ENCODE data around the gene UTP11. TPM values are rescaled to one million over a fixed set of nuclear protein-coding genes. Genes with fewer than 3 reads are reported as not detected.

UTP11 gene
- total and polyA plus RNA-seq, 9 donors = 17.4 to 38.5 (median 29.7) TPM

DNA sequence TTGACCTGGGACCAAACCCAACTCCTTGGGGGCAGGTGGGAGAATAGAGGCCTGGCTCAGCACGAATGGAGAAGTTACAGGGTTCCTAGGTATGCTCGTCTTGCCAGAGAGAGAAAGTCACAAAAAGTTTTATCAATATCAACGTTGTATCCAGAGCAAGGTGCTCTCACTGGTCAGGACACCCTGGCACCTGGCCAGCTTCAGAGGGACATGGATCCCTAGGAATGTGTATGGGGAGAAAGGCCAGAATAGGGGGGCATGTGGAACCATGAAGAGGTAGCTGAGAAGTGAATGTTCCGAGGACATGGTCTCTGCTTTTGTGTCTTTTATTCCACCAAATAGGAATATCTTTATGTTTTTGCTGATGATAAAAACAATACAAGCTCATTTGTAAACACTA lies 43.4 kb downstream of the UTP11 start:
- Histone ChIP-seq H3K4me3 (no peak overlapping the region), H3K9me3 (no peaks in the 10 kb centered on the region), H3K27ac (no peak overlapping the region), H3K4me1 (ENCODE audit: insufficient read depth) (no peaks in the 10 kb centered on the region), H3K27me3 (no peaks in the 10 kb centered on the region), H3K36me3 (no peaks in the 10 kb centered on the region)
- intact Hi-C loops (cut with DNase I) = no loop called here
- TF ChIP-seq, protein P1, sequence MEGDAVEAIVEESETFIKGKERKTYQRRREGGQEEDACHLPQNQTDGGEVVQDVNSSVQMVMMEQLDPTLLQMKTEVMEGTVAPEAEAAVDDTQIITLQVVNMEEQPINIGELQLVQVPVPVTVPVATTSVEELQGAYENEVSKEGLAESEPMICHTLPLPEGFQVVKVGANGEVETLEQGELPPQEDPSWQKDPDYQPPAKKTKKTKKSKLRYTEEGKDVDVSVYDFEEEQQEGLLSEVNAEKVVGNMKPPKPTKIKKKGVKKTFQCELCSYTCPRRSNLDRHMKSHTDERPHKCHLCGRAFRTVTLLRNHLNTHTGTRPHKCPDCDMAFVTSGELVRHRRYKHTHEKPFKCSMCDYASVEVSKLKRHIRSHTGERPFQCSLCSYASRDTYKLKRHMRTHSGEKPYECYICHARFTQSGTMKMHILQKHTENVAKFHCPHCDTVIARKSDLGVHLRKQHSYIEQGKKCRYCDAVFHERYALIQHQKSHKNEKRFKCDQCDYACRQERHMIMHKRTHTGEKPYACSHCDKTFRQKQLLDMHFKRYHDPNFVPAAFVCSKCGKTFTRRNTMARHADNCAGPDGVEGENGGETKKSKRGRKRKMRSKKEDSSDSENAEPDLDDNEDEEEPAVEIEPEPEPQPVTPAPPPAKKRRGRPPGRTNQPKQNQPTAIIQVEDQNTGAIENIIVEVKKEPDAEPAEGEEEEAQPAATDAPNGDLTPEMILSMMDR (IDR thresholded peaks at IDR 0.05) = no peak
- TF ChIP-seq EP300 (IDR thresholded peaks at IDR 0.05) (no peak), POLR2A (IDR thresholded peaks at IDR 0.05) (no peak)
- DNase-seq = no peak
- 59 to 78% (median 66%) methylated on average over 4 of the region's 4 CpGs for WGBS, 3 donors

DNA sequence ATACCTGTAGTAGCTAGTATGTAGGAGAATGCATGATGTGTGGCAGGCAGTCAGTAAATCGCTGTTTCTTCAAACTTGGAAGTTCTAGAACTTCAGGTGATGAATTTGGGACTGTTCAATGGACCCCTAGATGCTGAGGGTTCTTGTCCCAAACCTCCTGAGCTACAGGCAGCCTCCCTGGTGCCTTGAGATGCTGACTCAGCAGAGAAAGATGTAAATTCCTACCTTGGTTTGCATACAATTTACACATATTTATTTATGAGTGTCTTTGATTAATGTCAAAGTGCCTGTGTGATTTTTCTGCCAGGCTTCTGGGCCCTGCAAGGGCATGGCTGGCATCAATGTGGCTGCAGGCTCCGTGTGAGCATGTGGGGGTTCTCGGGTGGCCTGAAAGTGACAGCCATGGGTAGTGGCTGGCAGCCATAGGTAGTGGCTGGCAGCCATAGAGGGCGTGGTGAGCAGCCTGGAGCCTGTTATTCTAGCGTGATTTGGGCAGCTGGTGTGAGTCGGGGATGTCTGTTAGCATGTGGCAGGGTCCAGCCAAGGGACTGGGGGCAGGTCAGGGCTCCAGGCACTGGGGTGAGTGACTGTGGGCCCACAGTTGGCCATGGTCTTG lies 47.2 kb downstream of the UTP11 start:
- TF ChIP-seq POLR2A (IDR thresholded peaks at IDR 0.05) = no peak
- WGBS, 3 donors = 75 to 82% (median 78%) methylated on average over 6 of the region's 6 CpGs

DNA sequence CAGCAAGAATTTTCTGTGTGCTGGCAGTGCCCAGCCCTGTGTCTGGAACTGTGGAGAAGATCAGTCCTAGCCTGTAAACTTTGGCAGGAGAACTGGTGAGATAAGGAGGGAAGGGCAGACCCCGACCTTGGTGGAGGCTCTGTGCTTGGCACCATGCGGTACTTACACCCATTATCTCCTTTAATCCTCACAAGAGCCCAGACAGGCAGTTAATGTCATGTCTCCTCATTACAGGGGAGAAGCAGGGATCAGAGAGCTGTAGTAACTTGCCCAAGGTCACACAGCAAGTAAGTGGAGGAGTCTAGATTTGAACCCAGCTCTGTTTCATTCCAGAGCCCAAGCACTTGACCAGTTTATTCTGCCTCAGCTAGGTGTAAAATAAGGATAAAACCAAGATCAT lies 48.0 kb downstream of the UTP11 start:
- TF ChIP-seq, protein P1 (IDR thresholded peaks at IDR 0.05) = no peak
- TF ChIP-seq EP300 (IDR thresholded peaks at IDR 0.05) = no peak
- TF ChIP-seq POLR2A (IDR thresholded peaks at IDR 0.05) = no peak
- no peak for DNase-seq
- WGBS, 3 donors = 47 to 63% (median 57%) methylated on average over 2 of the region's 2 CpGs
- Histone ChIP-seq H3K27me3 (no peaks in the 10 kb centered on the region), H3K9me3 (no peaks in the 10 kb centered on the region), H3K36me3 (no peaks in the 10 kb centered on the region), H3K27ac (no peak overlapping the region), H3K4me1 (ENCODE audit: insufficient read depth) (no peaks in the 10 kb centered on the region), H3K4me3 (no peak overlapping the region)
- intact Hi-C loops (cut with DNase I) = no loop called here

More for the DNA sequence above, 47.2 kb downstream of the UTP11 start:
- no peaks in the 10 kb centered on the region for H3K36me3 ChIP-seq
- no peak for DNase-seq
- no peak overlapping the region for H3K27ac ChIP-seq
- H3K27me3 ChIP-seq = no peaks in the 10 kb centered on the region
- no peaks in the 10 kb centered on the region for H3K9me3 ChIP-seq
- no peaks in the 10 kb centered on the region for H3K4me1 ChIP-seq (ENCODE audit: insufficient read depth)
- H3K4me3 ChIP-seq = no peak overlapping the region
- intact Hi-C loops (cut with DNase I) = no loop called here

DNA sequence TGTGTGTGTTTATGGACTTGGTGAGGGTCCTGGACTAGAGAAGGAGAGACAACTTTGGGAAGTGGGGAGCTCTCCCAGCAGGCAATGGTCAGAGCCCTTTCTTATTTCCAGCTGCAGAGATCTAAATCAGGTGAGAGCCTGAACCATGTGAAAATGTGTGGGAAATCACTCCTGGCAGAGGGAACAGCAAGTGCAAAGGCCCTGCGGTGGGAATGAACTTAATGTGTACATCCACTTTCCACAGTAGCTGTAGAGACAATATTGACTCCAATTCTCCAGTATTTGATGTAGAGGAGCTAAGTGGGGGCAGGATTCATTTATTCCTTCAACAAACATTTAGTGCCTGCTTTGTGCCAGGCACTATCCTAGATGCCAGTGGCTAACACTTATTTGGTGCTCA lies 48.8 kb downstream of the UTP11 start:
- intact Hi-C loops (cut with DNase I) = no loop called here
- WGBS, 3 donors = 93 to 100% (median 96%) methylated on average over 1 of the region's 1 CpG
- H3K36me3 ChIP-seq = no peaks in the 10 kb centered on the region
- H3K27ac ChIP-seq = no peak overlapping the region
- no peaks in the 10 kb centered on the region for H3K27me3 ChIP-seq
- no peaks in the 10 kb centered on the region for H3K9me3 ChIP-seq
- H3K4me1 ChIP-seq (ENCODE audit: insufficient read depth) = no peaks in the 10 kb centered on the region
- TF ChIP-seq POLR2A (IDR thresholded peaks at IDR 0.05) = no peak
- TF ChIP-seq, protein P1 (IDR thresholded peaks at IDR 0.05) = no peak
- TF ChIP-seq EP300 (IDR thresholded peaks at IDR 0.05) = no peak
- no peak overlapping the region for H3K4me3 ChIP-seq
- DNase-seq = no peak

DNA sequence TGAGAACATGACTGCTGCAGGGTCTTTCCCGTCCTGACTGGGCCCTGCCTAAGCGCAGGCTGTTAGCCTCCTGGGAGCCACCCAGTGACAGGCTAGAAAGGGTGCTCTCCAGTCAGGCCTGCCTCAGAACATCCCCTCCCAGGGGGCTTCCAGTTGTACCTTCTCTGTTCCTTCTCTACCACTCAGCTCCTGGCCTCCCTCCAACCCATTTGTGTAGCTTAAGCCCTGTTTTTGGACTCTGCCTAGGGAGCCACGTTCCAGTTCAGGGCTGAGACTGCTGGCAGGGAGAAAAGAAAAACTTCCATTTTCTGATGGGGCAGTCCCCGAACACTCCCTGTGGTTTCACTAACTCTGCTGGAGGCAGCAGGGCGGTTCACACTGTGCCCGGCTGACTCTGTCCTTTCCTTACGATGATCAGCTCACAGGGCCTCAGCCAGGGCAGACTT lies 49.4 kb downstream of the UTP11 start:
- no peak for DNase-seq
- TF ChIP-seq, protein P1 (IDR thresholded peaks at IDR 0.05) = no peak
- TF ChIP-seq POLR2A (IDR thresholded peaks at IDR 0.05) = no peak
- TF ChIP-seq EP300 (IDR thresholded peaks at IDR 0.05) = no peak
- Histone ChIP-seq H3K4me3 (no peak overlapping the region), H3K4me1 (ENCODE audit: insufficient read depth) (no peaks in the 10 kb centered on the region), H3K27ac (no peak overlapping the region), H3K27me3 (no peaks in the 10 kb centered on the region), H3K36me3 (no peaks in the 10 kb centered on the region), H3K9me3 (no peaks in the 10 kb centered on the region)
- intact Hi-C loops (cut with DNase I) = no loop called here
- 75 to 81% (median 76%) methylated on average over 7 of the region's 7 CpGs for WGBS, 3 donors
